RKO (cell line): ENCODE results near the gene JAG1.

Source experiments
- DNase-seq: peaks from one replicate; pipeline ENCODE4 v3.0.0-alpha.2; 2016; ENCODE audit warnings: low spot score

Gene JAG1

DNA sequence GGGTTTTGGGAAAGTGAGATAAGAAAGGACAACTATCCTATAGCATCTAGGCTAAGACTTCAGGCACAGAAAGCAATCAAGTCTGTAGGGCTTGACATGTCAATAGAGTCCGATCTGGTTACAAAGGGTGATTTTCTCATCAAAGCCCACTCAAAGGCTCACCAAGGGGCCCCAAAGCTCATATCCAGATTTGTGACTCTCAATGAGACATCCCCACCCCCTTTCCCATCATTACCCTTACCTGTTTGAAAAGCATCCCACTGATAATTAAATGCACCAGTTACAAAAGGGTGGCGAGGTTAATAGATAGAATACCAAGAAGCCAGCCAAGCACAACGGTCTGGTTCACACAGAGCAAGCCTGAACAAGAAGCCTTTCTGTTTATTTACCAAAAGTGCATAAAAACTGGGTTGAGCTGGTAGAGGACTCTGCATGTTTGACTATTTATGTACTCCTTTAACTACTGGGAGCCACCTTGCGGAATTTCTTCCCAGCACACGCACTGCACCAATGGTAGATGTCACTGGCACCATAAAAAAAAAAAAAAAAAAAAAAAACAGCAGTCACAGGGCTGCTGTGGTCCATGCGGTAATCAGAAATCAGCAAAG lies 6.1 kb downstream of the JAG1 start:
- no peak for DNase-seq

DNA sequence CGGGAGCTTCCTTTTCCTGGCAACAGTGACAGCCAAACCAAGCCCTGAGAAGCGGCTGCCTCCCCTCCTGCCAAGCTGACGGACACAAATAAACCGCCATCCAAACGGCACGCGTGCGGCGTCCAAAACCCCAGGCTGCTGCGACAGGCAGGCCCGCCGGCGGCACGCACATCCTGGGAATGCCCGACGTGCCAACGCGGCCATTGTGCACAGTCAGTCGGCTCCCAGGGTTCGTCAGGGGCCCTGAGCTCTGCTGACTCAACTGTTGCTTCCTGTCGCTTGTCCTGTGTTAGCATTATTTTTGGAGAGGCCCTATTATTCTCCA lies 6.8 kb downstream of the JAG1 start:
- DNase-seq, result no peak

DNA sequence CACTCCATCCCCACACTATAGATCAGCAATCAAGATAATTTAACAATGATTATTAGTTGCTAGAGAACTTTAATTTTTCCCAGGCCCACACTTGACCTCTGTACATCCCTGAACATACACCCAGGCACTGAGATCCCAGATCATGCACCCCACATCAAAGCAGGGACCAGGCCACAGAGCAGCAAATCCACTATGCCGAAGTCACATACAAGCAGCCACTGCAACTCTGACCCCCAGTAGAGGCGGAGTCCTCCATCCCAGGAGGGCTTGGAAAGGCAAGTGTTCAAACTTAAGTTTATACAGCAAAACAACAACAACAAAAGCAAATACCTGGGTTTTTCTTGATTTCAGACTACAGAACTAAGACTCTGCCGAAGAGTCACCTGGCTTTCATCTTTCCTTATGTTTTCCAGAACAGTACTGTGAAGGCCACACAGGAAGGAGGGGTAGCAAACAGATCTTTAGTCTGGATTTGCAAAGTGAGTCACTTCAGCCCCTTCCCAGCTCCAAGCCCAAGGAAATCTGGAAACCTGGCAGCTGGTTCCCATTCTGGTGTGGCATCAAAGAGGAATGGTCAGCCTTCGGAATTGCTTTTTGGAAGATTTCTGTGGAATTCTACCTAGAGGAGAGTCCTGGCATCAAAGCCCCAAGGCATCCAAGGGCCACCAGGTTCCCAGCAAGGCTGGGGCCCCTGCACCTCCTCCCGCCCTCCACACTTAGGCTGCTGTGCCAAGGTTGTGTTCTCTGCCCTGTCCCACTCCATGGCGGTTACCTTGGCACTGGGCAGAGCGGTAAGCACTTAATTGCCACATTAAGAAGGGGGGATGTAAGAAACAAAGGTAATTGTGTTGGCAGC lies 7.3 kb downstream of the JAG1 start:
- DNase-seq, result no peak

DNA sequence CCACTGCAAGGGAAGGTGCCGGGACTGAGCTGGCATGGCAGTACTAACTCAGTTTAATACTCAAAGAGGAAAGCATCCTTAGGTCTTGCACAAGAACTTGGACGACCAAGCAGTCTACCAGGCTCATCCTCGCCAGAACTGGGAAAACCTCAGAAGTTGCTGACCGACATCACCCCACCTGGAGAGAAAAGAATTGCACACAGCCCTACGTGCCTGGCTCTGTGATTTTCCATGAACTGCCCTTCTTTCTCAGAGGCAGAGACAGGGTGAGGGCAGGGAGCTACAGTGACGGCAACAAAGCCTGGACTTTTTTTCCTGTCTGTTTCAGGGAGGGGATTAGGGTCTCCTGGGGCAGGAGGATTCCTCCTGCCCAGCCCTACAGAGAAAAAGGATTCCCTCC lies 8.0 kb downstream of the JAG1 start:
- DNase-seq, result no peak

DNA sequence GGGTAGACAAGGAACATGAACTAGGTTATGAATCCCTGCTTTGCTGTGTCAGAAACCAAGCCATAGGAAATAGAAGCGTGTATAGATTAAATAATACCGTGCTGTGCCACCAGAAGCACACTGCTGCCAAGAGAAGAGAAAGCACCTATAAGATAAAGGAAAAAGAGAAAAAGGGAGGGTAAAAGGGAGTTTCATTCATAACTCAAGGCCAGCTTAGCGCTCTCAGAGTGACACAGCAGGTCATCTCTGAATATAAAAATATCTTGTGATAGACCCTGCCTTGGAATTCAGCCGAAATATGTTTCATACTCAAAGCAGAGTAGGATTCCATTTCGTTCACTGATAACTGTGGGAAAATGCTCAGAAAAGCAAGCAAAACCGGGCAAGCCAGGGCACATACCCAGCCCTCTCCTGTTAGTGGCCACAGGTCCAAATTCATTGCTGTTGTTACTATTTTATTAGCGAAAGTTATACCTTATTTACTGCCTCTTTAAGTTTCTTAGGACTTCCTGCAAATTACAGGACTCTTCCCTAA lies 8.7 kb downstream of the JAG1 start:
- no peak for DNase-seq

DNA sequence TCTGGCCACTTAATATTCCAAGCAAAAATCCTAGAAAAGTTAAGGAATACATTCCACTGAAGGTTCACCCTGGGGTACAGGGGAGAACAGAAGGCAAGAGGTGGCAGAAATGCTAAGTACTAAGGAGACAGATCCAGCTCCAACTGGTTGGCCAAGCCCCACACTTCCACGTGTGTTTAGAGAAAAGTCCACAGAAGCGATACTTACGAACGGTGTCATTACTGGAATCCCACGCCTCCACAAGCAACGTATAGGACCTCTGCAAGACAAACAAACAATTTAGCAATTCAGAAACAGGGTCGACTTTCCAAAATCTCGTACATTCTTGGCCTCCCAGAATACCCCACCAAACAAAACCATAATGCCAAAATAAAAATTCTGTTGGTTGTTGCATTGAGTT lies 10.0 kb downstream of the JAG1 start:
- no peak for DNase-seq

DNA sequence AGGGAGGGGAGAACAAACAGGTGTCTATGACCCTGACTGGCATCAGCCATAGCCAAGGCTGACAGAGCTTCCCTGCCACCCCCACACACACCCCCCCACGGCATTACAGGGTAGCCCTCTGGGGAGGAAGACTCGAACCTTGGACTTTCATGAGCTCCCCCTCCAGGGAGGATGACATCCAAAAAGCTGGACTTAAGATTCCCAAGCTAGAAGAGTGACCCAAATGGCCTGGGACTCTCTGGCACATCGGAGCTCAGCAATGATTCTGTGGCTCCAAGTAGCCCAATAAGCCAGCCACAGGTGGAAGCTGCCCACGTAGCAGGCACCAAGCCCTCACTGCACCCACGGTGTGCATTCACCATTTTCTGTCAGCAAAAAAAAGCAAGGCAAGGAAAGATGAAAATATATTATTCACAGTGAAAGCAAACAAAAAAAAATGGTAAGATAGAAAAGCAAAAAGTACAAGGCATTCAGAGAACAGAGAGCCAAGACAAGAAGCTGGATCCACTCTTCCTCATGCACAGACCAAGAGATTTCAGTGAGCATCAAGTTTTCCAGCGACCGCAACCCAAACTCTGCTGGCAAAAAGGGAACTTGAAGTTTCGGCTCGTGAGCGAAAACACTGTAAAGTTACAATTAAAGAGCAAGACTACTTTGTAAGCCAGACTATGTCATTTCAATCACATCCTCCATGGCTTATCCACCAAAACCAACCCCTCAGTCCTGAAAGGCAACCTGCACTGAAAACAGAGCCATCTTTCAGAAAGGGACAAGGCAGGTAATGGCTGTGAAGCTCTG lies 10.9 kb downstream of the JAG1 start:
- no peak for DNase-seq

DNA sequence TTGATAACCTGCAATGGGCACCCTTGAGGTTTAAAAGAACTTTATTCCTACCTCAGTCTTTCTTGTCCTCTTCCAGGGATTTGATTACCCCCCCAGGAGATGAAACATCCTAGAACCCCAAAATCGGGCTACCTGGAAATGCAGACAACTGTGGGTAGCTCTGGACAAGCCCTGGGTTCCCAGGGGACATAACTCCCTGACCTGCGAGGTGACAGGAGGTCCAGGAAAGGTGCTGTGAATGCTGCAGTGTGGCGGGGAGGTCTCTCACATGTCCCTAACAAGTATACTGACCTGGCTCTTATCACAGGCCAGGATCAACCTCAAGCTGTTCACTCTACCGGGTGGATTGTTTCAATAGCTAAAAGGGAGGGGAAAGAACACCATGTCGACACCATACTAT lies 11.6 kb downstream of the JAG1 start:
- no peak for DNase-seq

DNA sequence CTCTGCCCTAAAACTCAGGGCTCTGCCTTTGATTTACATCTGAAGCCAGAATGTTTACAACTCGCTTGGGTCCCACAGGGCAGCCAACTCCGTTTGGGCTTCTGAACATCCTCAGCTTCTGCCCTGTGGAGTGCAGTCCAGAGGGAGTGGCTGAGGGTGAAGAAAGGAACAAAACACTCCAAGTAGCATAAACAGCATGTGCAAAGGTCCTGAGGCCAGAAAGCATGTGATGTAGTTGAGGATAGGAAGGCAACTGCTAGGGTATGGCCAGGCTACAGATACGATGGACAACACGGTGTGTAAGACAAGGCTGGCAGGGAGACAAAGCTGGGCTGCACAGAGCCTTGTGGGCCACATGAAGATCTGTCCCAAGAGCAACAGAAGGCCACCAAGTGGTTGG lies 12.5 kb downstream of the JAG1 start:
- no peak for DNase-seq

DNA sequence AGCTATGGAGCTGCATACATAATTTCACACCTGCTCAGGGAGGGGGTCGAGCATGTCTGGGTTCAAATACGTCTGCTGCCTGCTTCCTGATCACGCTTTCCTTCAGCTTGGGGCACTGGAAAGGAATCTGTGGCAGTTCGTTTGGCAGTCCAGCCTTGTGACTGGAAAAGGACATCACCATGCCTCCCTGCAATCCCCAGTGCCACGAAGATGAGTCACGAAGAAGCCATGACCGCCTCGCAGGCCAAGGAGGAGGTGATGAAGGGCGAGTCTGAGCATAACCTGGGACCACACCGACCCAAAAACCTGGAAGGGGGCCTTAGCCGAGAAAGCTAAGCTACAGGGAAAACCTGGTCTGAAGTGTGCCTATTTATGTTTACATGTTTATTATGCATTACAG lies 13.1 kb downstream of the JAG1 start:
- no peak for DNase-seq

DNA sequence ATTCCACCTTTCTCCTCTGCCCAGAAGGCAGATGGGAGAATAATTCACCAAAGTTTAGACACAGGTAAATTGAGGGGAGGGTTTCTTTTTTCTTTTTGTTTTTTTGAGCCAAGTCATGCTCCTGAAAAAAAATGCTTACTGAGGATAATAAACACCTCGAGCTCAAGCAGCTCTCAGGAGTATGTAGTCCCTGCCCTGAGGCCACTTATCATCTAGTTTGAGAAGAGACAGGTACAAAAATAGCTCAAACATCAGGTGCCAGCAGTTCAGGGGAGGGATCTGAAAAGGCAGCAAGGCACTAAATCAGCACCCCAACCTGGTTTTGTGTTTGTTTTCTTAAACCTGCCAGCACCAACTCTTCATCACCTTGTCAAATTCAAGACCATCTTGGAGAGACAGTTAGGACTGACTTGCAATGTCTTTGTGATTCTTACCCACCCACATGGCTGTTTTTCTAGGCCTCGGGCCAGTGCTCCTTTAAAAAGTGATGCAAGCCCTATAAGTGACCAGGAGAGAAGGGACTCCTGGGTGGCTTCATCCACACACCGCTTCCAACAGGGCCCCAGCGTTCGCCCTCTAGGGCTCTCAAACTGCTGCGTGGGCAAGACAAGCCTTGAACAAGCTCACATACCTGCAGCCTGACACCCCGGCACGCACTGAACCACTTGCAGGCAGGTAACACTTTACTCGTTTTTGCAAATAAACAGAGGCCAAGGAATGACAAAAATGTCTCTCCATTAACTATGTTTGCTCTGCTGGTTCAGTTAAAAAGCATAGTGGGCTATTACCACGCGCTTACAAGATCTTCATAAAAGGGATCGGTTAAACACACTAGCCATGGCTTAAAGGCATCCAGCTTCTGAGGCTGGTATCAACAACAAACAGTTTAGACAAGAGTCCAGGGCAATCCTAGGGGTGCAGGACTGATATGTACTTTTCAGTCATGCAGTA lies 13.9 kb downstream of the JAG1 start:
- DNase-seq, result no peak

DNA sequence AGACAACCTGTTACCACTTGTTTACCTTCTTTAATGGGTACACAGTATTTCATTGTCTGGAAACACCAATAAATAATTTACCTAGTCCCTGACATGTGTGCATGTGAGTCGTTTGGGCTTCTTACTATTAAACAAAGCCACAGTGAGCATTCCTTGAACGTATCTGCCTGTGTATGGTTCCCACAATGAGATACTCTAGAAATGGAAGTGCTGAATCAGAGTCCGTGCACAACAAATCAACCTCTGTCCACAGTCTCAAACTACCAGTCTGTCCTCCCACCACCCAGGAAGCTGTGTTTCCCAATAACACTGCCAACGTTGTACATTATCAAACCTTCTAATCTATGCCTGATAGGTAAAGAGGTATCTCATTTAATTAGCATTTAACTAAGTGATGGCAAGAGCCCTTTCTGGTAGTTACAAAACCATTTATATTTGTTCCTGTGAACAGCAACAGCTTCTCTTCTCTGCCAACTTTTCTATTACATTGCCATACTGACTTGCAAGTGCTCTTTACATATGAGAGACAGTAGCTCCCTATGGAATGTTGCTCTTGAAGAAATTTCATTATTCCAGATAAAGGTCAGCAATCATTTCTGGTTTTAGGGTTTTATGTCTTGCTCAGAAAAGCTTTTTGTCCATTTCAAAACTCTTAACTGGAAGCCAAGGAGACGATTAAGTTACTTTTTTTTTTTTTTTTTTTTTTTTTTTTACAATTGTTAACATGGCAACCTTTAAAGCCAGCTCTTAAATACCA lies 14.7 kb downstream of the JAG1 start:
- no peak for DNase-seq

DNA sequence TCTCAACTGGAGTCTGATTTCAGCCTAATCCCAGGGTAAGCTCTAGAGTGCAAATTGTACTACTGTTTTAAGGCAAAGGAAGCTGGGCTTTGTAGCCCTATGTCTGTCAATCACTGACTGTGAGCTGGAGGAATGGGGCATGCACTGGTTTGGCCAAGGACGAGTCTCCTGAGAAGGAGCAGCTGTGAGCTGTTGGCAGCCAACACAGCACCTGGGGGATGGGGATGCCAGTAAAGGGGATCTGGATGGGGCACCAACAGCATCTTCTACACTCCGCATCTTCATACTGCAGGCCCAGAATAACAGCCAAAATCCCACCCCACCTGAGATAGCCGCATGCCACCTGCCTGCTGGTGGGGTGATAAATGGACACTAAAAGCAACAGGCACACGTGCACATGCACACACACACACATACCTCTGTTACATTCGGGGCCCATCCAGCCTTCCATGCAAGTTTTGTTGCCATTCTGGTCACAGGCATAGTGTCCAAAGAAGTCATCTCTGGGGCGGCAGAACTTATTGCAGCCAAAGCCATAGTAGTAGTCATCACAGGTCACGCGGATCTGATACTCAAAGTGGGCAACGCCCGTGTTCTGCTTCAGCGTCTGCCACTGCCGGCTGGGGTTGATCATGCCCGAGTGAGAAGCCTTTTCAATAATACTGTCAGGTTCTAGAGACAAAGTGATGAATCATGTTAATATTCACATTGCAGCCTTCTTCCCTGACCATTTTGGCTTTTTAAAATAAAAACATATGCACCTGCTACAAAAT lies 15.6 kb downstream of the JAG1 start:
- no peak for DNase-seq

DNA sequence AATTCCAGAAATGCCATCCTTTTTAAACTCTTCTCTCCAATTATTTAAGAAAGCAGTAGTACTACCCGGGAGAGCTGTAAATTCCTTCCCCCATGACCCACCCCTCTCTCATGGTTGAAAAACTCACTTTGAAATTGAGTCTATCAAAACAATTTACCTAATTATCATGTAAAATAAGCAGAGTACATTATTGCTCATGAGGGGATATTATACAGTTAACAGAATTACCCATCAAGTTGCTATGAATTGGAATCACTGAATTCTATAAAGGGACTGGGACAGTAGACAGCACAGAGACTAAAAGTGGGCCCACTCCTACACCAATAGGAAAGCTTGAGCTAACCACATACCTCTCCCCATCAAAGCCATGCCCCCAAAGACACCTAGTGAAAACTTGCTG lies 16.3 kb downstream of the JAG1 start:
- no peak for DNase-seq

DNA sequence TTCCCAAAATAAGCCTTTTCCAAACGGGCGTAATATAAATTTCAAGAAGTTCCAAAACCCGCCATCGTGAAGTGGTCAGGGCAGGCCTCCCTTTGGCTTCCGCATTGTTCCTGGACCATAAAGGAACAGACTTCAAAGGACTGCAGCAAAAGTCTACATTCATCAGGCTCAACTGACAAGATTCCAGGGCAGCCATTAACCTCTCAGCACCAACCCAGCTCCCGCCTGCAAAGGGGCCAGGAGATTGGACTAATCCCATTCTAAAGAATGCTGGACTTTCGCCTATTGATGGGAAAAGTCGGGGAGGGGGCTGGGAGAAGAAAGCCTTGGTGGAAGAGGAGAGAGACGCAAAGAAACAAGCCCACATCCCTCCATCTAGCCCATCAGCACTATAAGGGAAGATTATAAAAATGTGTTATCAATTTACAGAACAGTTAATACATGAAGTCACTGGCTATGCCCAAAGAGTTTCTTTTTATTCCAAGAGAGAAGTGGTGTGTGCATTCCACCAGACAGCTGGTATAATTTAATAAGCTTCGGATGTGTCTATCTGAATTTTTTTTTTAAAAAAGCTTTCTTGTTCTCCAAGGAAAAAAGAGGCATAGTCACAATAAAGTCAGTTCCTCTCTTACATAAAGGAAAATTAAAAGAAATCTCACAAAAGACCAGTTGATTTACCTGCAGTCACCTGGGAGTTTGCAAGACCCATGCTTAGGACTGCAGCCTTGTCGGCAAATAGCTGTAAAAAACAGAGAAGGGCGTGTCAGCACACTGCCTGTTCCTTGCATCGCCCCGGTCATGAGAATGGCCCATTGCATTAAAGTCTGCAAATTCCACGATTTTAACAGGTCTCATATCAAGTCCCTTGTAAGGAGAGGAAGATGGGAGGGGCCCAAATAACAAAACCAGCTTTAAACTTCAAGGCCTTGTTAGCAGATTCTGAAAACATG lies 17.8 kb downstream of the JAG1 start:
- no peak for DNase-seq

DNA sequence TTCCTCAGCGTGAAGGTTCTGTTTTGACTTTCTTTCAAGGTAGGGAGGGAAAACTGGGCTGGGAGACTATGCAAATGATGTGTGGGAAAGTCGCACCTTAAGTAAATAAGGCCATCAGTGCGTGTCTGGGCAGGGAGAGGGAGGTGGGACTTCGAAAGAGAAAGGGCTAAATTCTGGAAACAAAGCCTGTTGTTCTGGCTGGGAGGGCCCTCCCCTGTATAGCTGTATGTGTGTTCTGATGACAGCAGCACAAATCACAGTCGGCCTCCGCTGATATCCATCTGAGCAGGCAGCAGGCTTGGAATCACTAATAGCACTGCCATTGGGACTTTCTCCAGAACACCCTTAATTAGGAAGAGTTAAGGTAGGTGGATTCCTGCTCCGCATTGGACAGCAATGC lies 19.2 kb downstream of the JAG1 start:
- DNase-seq, result no peak

DNA sequence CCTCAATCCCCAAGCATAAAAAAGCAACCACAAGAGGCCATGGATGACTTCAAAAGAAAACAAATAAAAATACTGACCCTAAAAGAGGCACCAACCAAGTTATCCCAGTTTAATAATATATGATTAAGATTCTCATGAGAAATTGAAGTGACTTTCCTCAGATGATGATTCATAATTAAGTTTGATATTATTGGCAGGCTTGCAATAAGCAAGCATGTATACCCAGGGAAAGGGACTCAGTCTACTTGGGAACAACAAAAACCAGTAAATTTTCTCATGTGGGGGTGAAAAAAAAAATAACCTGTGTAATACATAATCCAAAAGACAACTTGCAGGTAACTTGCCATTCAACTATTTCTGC lies 19.6 kb downstream of the JAG1 start:
- no peak for DNase-seq

DNA sequence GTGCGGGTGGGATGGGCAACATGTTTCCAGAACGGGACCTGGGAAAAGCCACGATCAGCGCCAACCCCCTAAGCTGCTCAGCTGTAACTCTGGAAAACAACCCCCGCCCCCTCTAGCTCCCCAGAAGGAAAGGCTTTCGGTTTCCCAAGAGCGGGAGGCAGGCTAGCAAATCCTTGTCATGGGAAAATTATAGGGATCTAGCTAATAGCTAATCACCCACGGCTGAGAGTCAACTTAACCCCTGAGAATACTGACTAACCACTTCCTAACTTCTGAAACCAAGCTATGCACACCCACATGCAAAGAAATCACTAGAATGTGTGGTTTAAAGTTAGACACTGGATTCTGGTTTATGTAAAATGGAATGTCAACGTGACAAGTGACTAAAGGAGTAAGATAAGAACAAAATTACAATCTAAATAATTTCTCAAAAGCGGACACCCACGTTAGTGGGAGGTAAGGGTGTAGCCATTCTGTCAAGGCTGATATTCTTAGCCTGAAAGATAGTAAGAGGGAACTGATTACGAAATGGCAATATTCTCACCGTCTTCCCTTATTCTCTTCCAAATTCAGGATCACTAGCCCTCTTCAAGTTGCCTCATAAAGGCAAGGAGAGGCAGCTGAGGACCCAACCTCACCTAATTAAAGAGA lies 20.1 kb downstream of the JAG1 start:
- no peak for DNase-seq
